WTC11 (cell line): ENCODE measurements around the gene DROSHA. TPM values are rescaled to one million over a fixed set of nuclear protein-coding genes. Genes with fewer than 3 reads are reported as not detected.

Source experiments
- ATAC-seq: fragments of 200-7000 bp; cut with Tn5 transposase; 2 replicates; pipeline ENCODE4 v1.10.0; 2021; ENCODE audit warnings: mild to moderate bottlenecking, moderate library complexity
- CTCF ChIA-PET: fragments of 300-600 bp; sonication (Branson Sonifier 250); formaldehyde crosslinking; loops from one replicate; lab custom pipeline; 2021; ENCODE audit warnings: antibody characterized with exemption; lab: Charles Lee
- POLR2A ChIA-PET: fragments of 350-600 bp; sonication (Branson Sonifier 250); formaldehyde crosslinking; loops from one replicate; lab custom pipeline; 2021; ENCODE audit warnings: antibody characterized with exemption; lab: Charles Lee
- DNase-seq: peaks from one replicate; pipeline ENCODE4 v3.0.0; 2021; ENCODE audit warnings: low spot score
- H3K27ac Mint-ChIP-seq: 2 replicates; pipeline ENCODE4 v1.8.0; 2021; ENCODE audit warnings: mixed read lengths
- H3K27me3 Mint-ChIP-seq: 2 replicates; pipeline ENCODE4 v1.8.0; 2021; ENCODE audit warnings: low read depth, mild to moderate bottlenecking, moderate library complexity, mixed read lengths
- H3K36me3 Mint-ChIP-seq: 2 replicates; pipeline ENCODE4 v1.8.0; 2021; ENCODE audit warnings: mixed read lengths
- H3K4me1 Mint-ChIP-seq: 2 replicates; pipeline ENCODE4 v1.8.0; 2022; ENCODE audit warnings: mixed read lengths
- H3K4me3 Mint-ChIP-seq: 2 replicates; pipeline ENCODE4 v1.8.0; 2021; ENCODE audit warnings: mild to moderate bottlenecking, moderate library complexity, mixed read lengths
- H3K9me3 Mint-ChIP-seq: 2 replicates; pipeline ENCODE4 v1.8.0; 2021; ENCODE audit warnings: mixed read lengths
- ATF1 ChIP-seq: sonication (generic); formaldehyde crosslinking; IDR thresholded peaks from 2 replicates; pipeline ENCODE4 v1.8.1; 2023; ENCODE audit warnings: mild to moderate bottlenecking, moderate library complexity, missing genetic modification reagents
- CREB1 ChIP-seq: sonication (generic); formaldehyde crosslinking; IDR thresholded peaks from 2 replicates; pipeline ENCODE4 v1.8.0; 2023; ENCODE audit warnings: mild to moderate bottlenecking, missing genetic modification reagents
- ESRRA ChIP-seq: sonication (generic); formaldehyde crosslinking; IDR thresholded peaks from 2 replicates; pipeline ENCODE4 v1.8.1; 2022; ENCODE audit warnings: mild to moderate bottlenecking, missing genetic modification reagents, borderline replicate concordance
- ETV6 ChIP-seq: sonication (generic); formaldehyde crosslinking; IDR thresholded peaks from 2 replicates; pipeline ENCODE4 v1.8.1; 2022; ENCODE audit warnings: mild to moderate bottlenecking, missing genetic modification reagents
- FOXK1 ChIP-seq: sonication (generic); formaldehyde crosslinking; IDR thresholded peaks from 2 replicates; pipeline ENCODE4 v1.8.0; 2022; ENCODE audit warnings: mild to moderate bottlenecking, moderate library complexity, missing genetic modification reagents
- JAZF1 ChIP-seq: fragments of 250-450 bp; sonication (Bioruptor Pico); IDR thresholded peaks from 2 replicates; pipeline ENCODE4 v1.9.0; 2021; ENCODE audit warnings: moderate library complexity, mild to moderate bottlenecking, inconsistent platforms
- NFE2L1 ChIP-seq: sonication (generic); formaldehyde crosslinking; IDR thresholded peaks from 2 replicates; pipeline ENCODE4 v1.8.1; 2023; ENCODE audit warnings: missing genetic modification reagents
- PRRX2 ChIP-seq: fragments of 250-450 bp; sonication (Bioruptor Pico); IDR thresholded peaks from 2 replicates; pipeline ENCODE4 v1.8.0; 2021; ENCODE audit warnings: mild to moderate bottlenecking
- SP1 ChIP-seq: sonication (generic); formaldehyde crosslinking; conservative IDR thresholded peaks from 2 replicates; pipeline ENCODE4 v1.8.1; 2022; ENCODE audit warnings: missing genetic modification reagents
- total RNA-seq: library from RNA; stranded (reverse); gene quantifications from 3 replicates; pipeline ENCODE4 v1.2.3, GENCODE V29; 2021
- TF ChIP-seq, protein P1 (sequence below): sonication (generic); formaldehyde crosslinking; IDR thresholded peaks from 2 replicates; pipeline ENCODE4 v1.8.1; 2022; ENCODE audit warnings: low read depth, missing genetic modification reagents, borderline replicate concordance
- TF ChIP-seq, protein P2 (sequence below): sonication (generic); formaldehyde crosslinking; IDR thresholded peaks from 2 replicates; pipeline ENCODE4 v1.8.0; 2023; ENCODE audit warnings: missing genetic modification reagents, mild to moderate bottlenecking, borderline replicate concordance
- TF ChIP-seq, protein P3 (sequence below): sonication (generic); formaldehyde crosslinking; IDR thresholded peaks from 2 replicates; pipeline ENCODE4 v1.8.0; 2023; ENCODE audit warnings: mild to moderate bottlenecking, missing genetic modification reagents
- TF ChIP-seq, protein P4 (sequence below): sonication (generic); formaldehyde crosslinking; IDR thresholded peaks from 2 replicates; pipeline ENCODE4 v1.8.0; 2023; ENCODE audit warnings: missing genetic modification reagents
- TF ChIP-seq, protein P5 (sequence below): sonication (generic); formaldehyde crosslinking; IDR thresholded peaks from 2 replicates; pipeline ENCODE4 v1.8.1; 2022; ENCODE audit warnings: low read depth, mild to moderate bottlenecking, moderate library complexity, missing genetic modification reagents, borderline replicate concordance

The DROSHA gene
- total RNA-seq, 1 experiment from 2014 or later = 125 TPM

DNA sequence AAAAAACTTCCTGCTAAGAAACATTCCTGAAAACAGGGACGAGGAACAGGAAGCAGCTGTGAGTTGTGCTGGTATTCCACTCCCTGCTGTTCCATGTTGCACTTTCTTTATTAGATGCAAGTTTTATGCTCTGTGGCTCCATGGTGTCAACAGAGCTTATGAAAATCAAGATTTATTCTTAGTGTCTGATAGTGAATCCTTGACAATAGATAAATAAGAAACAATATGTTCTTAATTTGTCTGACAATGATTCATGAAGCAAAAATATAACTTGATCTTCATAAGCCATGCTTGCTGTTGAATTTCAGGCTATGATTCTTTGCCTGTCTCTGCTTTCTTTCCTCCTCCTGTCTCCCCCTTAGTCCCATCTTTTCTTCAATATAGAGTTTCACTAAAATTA, 119.6 kb downstream of the DROSHA start (continued):
- TF ChIP-seq, protein P1, sequence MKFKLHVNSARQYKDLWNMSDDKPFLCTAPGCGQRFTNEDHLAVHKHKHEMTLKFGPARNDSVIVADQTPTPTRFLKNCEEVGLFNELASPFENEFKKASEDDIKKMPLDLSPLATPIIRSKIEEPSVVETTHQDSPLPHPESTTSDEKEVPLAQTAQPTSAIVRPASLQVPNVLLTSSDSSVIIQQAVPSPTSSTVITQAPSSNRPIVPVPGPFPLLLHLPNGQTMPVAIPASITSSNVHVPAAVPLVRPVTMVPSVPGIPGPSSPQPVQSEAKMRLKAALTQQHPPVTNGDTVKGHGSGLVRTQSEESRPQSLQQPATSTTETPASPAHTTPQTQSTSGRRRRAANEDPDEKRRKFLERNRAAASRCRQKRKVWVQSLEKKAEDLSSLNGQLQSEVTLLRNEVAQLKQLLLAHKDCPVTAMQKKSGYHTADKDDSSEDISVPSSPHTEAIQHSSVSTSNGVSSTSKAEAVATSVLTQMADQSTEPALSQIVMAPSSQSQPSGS (CRISPR knock-in tag) = no peak
- TF ChIP-seq PRRX2 (CRISPR knock-in tag) = no peak

DNA sequence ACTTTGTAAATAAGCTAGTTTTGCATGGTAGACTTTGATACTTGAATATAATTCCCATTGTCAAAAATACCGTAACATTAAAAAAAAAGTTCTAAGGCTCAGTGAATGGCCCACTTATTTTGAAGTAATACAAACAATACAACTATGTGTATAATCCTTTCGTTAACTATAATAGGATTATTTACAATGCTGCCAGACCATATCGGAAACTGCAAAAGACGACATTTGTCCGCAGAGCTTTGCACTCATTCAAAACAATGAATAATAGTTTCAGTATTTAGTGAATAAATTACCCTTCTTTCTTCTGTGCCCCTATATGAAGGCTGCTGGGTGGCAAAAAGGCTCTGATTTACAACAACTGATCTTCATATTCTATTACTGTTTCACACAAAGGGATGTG, 121.8 kb downstream of the DROSHA start:
- ChIA-PET CTCF (no interaction called here), POLR2A (no interaction called here)

More for the DNA sequence above, 121.8 kb downstream of the DROSHA start:
- no peak for ATAC-seq
- Mint-ChIP-seq H3K27ac (no peak overlapping the region), H3K36me3 (peaks cover 49% of the 10 kb centered on the region), H3K4me3 (no peak overlapping the region), H3K4me1 (peaks cover 3% of the 10 kb centered on the region; the same call in 1 of the 2 replicates), H3K9me3 (no peaks in the 10 kb centered on the region), H3K27me3 (no peaks in the 10 kb centered on the region)
- no peak for TF ChIP-seq NFE2L1
- no peak for TF ChIP-seq CREB1 (CRISPR knock-in tag)
- TF ChIP-seq, protein P2, sequence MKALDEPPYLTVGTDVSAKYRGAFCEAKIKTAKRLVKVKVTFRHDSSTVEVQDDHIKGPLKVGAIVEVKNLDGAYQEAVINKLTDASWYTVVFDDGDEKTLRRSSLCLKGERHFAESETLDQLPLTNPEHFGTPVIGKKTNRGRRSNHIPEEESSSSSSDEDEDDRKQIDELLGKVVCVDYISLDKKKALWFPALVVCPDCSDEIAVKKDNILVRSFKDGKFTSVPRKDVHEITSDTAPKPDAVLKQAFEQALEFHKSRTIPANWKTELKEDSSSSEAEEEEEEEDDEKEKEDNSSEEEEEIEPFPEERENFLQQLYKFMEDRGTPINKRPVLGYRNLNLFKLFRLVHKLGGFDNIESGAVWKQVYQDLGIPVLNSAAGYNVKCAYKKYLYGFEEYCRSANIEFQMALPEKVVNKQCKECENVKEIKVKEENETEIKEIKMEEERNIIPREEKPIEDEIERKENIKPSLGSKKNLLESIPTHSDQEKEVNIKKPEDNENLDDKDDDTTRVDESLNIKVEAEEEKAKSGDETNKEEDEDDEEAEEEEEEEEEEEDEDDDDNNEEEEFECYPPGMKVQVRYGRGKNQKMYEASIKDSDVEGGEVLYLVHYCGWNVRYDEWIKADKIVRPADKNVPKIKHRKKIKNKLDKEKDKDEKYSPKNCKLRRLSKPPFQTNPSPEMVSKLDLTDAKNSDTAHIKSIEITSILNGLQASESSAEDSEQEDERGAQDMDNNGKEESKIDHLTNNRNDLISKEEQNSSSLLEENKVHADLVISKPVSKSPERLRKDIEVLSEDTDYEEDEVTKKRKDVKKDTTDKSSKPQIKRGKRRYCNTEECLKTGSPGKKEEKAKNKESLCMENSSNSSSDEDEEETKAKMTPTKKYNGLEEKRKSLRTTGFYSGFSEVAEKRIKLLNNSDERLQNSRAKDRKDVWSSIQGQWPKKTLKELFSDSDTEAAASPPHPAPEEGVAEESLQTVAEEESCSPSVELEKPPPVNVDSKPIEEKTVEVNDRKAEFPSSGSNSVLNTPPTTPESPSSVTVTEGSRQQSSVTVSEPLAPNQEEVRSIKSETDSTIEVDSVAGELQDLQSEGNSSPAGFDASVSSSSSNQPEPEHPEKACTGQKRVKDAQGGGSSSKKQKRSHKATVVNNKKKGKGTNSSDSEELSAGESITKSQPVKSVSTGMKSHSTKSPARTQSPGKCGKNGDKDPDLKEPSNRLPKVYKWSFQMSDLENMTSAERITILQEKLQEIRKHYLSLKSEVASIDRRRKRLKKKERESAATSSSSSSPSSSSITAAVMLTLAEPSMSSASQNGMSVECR (CRISPR knock-in tag) = no peak
- TF ChIP-seq ESRRA (CRISPR knock-in tag) = no peak
- no peak for TF ChIP-seq JAZF1 (CRISPR knock-in tag)
- no peak for TF ChIP-seq ETV6 (CRISPR knock-in tag)
- TF ChIP-seq, protein P3, sequence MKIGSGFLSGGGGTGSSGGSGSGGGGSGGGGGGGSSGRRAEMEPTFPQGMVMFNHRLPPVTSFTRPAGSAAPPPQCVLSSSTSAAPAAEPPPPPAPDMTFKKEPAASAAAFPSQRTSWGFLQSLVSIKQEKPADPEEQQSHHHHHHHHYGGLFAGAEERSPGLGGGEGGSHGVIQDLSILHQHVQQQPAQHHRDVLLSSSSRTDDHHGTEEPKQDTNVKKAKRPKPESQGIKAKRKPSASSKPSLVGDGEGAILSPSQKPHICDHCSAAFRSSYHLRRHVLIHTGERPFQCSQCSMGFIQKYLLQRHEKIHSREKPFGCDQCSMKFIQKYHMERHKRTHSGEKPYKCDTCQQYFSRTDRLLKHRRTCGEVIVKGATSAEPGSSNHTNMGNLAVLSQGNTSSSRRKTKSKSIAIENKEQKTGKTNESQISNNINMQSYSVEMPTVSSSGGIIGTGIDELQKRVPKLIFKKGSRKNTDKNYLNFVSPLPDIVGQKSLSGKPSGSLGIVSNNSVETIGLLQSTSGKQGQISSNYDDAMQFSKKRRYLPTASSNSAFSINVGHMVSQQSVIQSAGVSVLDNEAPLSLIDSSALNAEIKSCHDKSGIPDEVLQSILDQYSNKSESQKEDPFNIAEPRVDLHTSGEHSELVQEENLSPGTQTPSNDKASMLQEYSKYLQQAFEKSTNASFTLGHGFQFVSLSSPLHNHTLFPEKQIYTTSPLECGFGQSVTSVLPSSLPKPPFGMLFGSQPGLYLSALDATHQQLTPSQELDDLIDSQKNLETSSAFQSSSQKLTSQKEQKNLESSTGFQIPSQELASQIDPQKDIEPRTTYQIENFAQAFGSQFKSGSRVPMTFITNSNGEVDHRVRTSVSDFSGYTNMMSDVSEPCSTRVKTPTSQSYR (CRISPR knock-in tag) = no peak
- TF ChIP-seq, protein P4, sequence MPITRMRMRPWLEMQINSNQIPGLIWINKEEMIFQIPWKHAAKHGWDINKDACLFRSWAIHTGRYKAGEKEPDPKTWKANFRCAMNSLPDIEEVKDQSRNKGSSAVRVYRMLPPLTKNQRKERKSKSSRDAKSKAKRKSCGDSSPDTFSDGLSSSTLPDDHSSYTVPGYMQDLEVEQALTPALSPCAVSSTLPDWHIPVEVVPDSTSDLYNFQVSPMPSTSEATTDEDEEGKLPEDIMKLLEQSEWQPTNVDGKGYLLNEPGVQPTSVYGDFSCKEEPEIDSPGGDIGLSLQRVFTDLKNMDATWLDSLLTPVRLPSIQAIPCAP (CRISPR knock-in tag) = no peak
- TF ChIP-seq ATF1 (CRISPR knock-in tag) = no peak
- no peak for TF ChIP-seq SP1
- TF ChIP-seq, protein P5, sequence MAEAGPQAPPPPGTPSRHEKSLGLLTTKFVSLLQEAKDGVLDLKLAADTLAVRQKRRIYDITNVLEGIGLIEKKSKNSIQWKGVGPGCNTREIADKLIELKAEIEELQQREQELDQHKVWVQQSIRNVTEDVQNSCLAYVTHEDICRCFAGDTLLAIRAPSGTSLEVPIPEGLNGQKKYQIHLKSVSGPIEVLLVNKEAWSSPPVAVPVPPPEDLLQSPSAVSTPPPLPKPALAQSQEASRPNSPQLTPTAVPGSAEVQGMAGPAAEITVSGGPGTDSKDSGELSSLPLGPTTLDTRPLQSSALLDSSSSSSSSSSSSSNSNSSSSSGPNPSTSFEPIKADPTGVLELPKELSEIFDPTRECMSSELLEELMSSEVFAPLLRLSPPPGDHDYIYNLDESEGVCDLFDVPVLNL (CRISPR knock-in tag) = no peak
- no peak for TF ChIP-seq FOXK1 (CRISPR knock-in tag)
- DNase-seq = no peak
